Measurements from ENCODE around the gene VAMP2.

GRCh38 chr17:8156246-8156992, 6.3 kb downstream of the VAMP2 start:
- TF ChIP-seq CTCF (IDR thresholded peaks at IDR 0.05; ENCODE audit: low read depth, low read length, missing input control): no peak
- TF ChIP-seq ATF3 (IDR thresholded peaks at IDR 0.05): peak; percentile 41
- TF ChIP-seq RAD21 (IDR thresholded peaks at IDR 0.05): peak; percentile 10 to 23
- peak; percentile 91 for TF ChIP-seq MAX (IDR thresholded peaks at IDR 0.05)
- peak; percentile 54 to 58 for TF ChIP-seq RXRA (IDR thresholded peaks at IDR 0.05)
